GM12801 (cell line): ENCODE results near the gene TSPAN19.

ENCODE experiments used
- TF ChIP-seq, protein P1 (sequence below): IDR thresholded peaks from one replicate; pipeline ENCODE4 v1.5.1; 2011; ENCODE audit warnings: control low read depth; ENCODE audit not compliant: insufficient read length; ENCODE audit errors: extremely low read depth

The TSPAN19 gene

DNA sequence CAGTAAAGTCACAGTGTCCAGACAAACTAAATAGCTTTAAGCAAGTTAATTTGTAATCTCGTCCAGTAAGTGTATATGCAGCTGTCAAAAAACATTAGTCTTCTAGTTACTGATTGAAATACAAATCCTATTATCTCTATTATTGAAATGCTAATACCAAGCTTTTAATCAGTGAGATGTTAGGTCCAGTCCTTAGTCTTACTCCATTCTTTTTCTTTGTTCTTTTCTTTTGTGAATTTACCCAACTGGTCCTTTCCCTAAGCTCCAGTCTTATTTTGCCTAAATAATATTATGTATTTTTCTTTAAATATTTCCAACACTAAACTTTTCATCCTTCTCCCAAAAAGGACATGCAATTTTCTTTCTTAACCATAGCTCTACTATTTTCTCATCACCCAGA lies 57.2 kb downstream of the TSPAN19 start:
- TF ChIP-seq, protein P1, sequence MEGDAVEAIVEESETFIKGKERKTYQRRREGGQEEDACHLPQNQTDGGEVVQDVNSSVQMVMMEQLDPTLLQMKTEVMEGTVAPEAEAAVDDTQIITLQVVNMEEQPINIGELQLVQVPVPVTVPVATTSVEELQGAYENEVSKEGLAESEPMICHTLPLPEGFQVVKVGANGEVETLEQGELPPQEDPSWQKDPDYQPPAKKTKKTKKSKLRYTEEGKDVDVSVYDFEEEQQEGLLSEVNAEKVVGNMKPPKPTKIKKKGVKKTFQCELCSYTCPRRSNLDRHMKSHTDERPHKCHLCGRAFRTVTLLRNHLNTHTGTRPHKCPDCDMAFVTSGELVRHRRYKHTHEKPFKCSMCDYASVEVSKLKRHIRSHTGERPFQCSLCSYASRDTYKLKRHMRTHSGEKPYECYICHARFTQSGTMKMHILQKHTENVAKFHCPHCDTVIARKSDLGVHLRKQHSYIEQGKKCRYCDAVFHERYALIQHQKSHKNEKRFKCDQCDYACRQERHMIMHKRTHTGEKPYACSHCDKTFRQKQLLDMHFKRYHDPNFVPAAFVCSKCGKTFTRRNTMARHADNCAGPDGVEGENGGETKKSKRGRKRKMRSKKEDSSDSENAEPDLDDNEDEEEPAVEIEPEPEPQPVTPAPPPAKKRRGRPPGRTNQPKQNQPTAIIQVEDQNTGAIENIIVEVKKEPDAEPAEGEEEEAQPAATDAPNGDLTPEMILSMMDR, result no peak

- TF ChIP-seq, protein P1, result no peak
Observed at GRCh38 chr12:84976133-84976532, 59.9 kb downstream of the TSPAN19 start.

GRCh38 chr12:84974155-84974815 lies 61.8 kb downstream of the TSPAN19 start:
- TF ChIP-seq, protein P1, result no peak

- TF ChIP-seq, protein P1, result no peak
Observed at GRCh38 chr12:84973026-84973425, 63.1 kb downstream of the TSPAN19 start.

GRCh38 chr12:84969226-84969625 lies 66.9 kb downstream of the TSPAN19 start:
- TF ChIP-seq, protein P1, result no peak
